Right renal pelvis (tissue), 4 donors: Measurements from ENCODE around the gene CRY1. TPM values are rescaled to one million over a fixed set of nuclear protein-coding genes. Genes with fewer than 3 reads are reported as not detected.
"Not testable (repeated sequence)": the region's sequence is repeated elsewhere in the genome, so short reads cannot be mapped to it uniquely, and the experiment has no call there.

Source experiments
- DNase-seq, 4 donors: peaks; one replicate each; pipeline ENCODE4 v3.0.0-alpha.2; 2013; ENCODE audit warnings: low read depth in 4 of 4, low spot score in 3 of 4, missing footprints in 1 of 4
- polyA plus RNA-seq, 4 donors: library from polyadenylated mRNA; unstranded; fragments of 120-200 nt; gene quantifications; one replicate each; pipeline ENCODE4 v1.2.1, GENCODE V29; 2013; ENCODE audit not compliant: insufficient read length in 4 of 4

The CRY1 gene
- polyA plus RNA-seq, 4 donors = 28.6 to 30.4 (median 30.0) TPM

- DNase-seq = no peak
Measured at GRCh38 chr12:107108995-107109508, 15.7 kb upstream of the CRY1 start.

- DNase-seq = not testable (repeated sequence)
Measured at GRCh38 chr12:107108366-107108765, 15.0 kb upstream of the CRY1 start.

GRCh38 chr12:107107381-107107780 lies 14.0 kb upstream of the CRY1 start:
- DNase-seq = no peak

- DNase-seq = no peak
Measured at GRCh38 chr12:107106241-107107025, 13.1 kb upstream of the CRY1 start.

- DNase-seq = no peak
Measured at GRCh38 chr12:107105410-107105703, 12.0 kb upstream of the CRY1 start.

GRCh38 chr12:107103516-107103915 lies 10.2 kb upstream of the CRY1 start:
- DNase-seq = no peak

GRCh38 chr12:107103097-107103496 lies 9.7 kb upstream of the CRY1 start:
- no peak for DNase-seq

GRCh38 chr12:107102294-107102693 lies 8.9 kb upstream of the CRY1 start:
- DNase-seq = no peak

- no peak for DNase-seq
Measured at GRCh38 chr12:107101651-107102050, 8.3 kb upstream of the CRY1 start.

- no peak for DNase-seq
Measured at GRCh38 chr12:107099917-107100316, 6.6 kb upstream of the CRY1 start.

- DNase-seq = no peak
Measured at GRCh38 chr12:107096571-107096970, 3.2 kb upstream of the CRY1 start.

- DNase-seq = peak in 1 of 4 donors; percentile 38
Measured at GRCh38 chr12:107094183-107094448, 767 bp upstream of the CRY1 start.

GRCh38 chr12:107092669-107093416 lies 506 bp downstream of the CRY1 start:
- DNase-seq = peak in 2 of 4 donors; percentile 14 to 34

GRCh38 chr12:107091989-107092641 lies 1.2 kb downstream of the CRY1 start:
- peak; percentile 66 to 84 (median 80) for DNase-seq

GRCh38 chr12:107091381-107091780 lies 2.0 kb downstream of the CRY1 start:
- DNase-seq = no peak

- no peak for DNase-seq
Measured at GRCh38 chr12:107090711-107091110, 2.6 kb downstream of the CRY1 start.

- DNase-seq = no peak
Measured at GRCh38 chr12:107088912-107089311, 4.4 kb downstream of the CRY1 start.

- DNase-seq = no peak
Measured at GRCh38 chr12:107086314-107086713, 7.0 kb downstream of the CRY1 start.

- no peak for DNase-seq
Measured at GRCh38 chr12:107081778-107082177, 11.6 kb downstream of the CRY1 start.

- no peak for DNase-seq
Measured at GRCh38 chr12:107080299-107080698, 13.1 kb downstream of the CRY1 start.

- DNase-seq = no peak
Measured at GRCh38 chr12:107079172-107080011, 14.0 kb downstream of the CRY1 start.
